Nephron progenitor cell (in vitro differentiated cells): ENCODE results near the gene PANK1.

Experiments
- DNase-seq: peaks from one replicate; pipeline ENCODE4 v3.0.0; 2021
- H3K27ac Mint-ChIP-seq: 2 replicates; pipeline ENCODE4 v1.8.0; 2021; ENCODE audit warnings: mild to moderate bottlenecking, moderate library complexity, mixed read lengths
- H3K27me3 Mint-ChIP-seq: 2 replicates; pipeline ENCODE4 v1.8.0; 2021; ENCODE audit warnings: mild to moderate bottlenecking, low read depth, mixed read lengths; ENCODE audit not compliant: poor library complexity
- H3K36me3 Mint-ChIP-seq: 2 replicates; pipeline ENCODE4 v1.8.0; 2021; ENCODE audit warnings: low read depth, mixed read lengths
- H3K4me1 Mint-ChIP-seq: 2 replicates; pipeline ENCODE4 v1.8.0; 2021; ENCODE audit warnings: mixed read lengths
- H3K4me3 Mint-ChIP-seq: 2 replicates; pipeline ENCODE4 v1.8.0; 2021; ENCODE audit warnings: mild to moderate bottlenecking, moderate library complexity, mixed read lengths
- H3K9me3 Mint-ChIP-seq: 2 replicates; pipeline ENCODE4 v1.8.0; 2021; ENCODE audit warnings: mild to moderate bottlenecking, moderate library complexity, mixed read lengths
- CTCF ChIP-seq: fragments of 200-600 bp; sonication (generic); IDR thresholded peaks from 2 replicates; pipeline ENCODE4 v1.5.0; 2021; ENCODE audit warnings: antibody characterized with exemption

Gene PANK1

GRCh38 chr10:89657302-89657701, 12.3 kb upstream of the PANK1 start:
- Mint-ChIP-seq H3K9me3 (peaks cover 19% of the 10 kb centered on the region), H3K4me1 (peaks cover 11% of the 10 kb centered on the region), H3K36me3 (peaks cover 5% of the 10 kb centered on the region), H3K27ac (no peak overlapping the region), H3K4me3 (no peak overlapping the region), H3K27me3 (peaks cover 3% of the 10 kb centered on the region)
- no peak for TF ChIP-seq CTCF
- no peak for DNase-seq

- peaks cover 11% of the 10 kb centered on the region for H3K4me1 Mint-ChIP-seq
- H3K9me3 Mint-ChIP-seq, result peaks cover 19% of the 10 kb centered on the region
- DNase-seq, result no peak
- H3K27ac Mint-ChIP-seq, result no peak overlapping the region
- no peak for TF ChIP-seq CTCF
- H3K36me3 Mint-ChIP-seq, result peaks cover 5% of the 10 kb centered on the region
- peaks cover 3% of the 10 kb centered on the region for H3K27me3 Mint-ChIP-seq
- no peak overlapping the region for H3K4me3 Mint-ChIP-seq
Observed at GRCh38 chr10:89655722-89656121, 10.7 kb upstream of the PANK1 start.

- no peak for DNase-seq
- peaks cover 32% of the 10 kb centered on the region for H3K9me3 Mint-ChIP-seq
- TF ChIP-seq CTCF, result no peak
- H3K4me1 Mint-ChIP-seq, result no peaks in the 10 kb centered on the region
- no peaks in the 10 kb centered on the region for H3K27me3 Mint-ChIP-seq
- H3K27ac Mint-ChIP-seq, result no peak overlapping the region
- H3K36me3 Mint-ChIP-seq, result peaks cover 18% of the 10 kb centered on the region
- H3K4me3 Mint-ChIP-seq, result no peak overlapping the region
Observed at GRCh38 chr10:89653410-89653869, 8.4 kb upstream of the PANK1 start.

- Mint-ChIP-seq H3K36me3 (peaks cover 18% of the 10 kb centered on the region), H3K27me3 (no peaks in the 10 kb centered on the region), H3K4me1 (no peaks in the 10 kb centered on the region), H3K9me3 (peaks cover 36% of the 10 kb centered on the region), H3K27ac (no peak overlapping the region), H3K4me3 (no peak overlapping the region)
- TF ChIP-seq CTCF, result no peak
- no peak for DNase-seq
Observed at GRCh38 chr10:89652806-89653370, 7.8 kb upstream of the PANK1 start.

GRCh38 chr10:89651916-89652573, 7.0 kb upstream of the PANK1 start:
- no peak for DNase-seq
- H3K27me3 Mint-ChIP-seq, result no peaks in the 10 kb centered on the region
- no peak for TF ChIP-seq CTCF
- H3K4me1 Mint-ChIP-seq, result peaks cover 4% of the 10 kb centered on the region
- no peak overlapping the region for H3K4me3 Mint-ChIP-seq
- H3K9me3 Mint-ChIP-seq, result peaks cover 33% of the 10 kb centered on the region
- H3K36me3 Mint-ChIP-seq, result peaks cover 18% of the 10 kb centered on the region
- no peak overlapping the region for H3K27ac Mint-ChIP-seq
